HCT116 (cell line): ENCODE data around the gene LYSMD3.

Experiments used
- EZH2 ChIP-seq: fragments of 200-600 bp; sonication (generic); IDR thresholded peaks from 2 replicates; pipeline ENCODE4 v1.6.1; 2017; ENCODE audit warnings: antibody characterized with exemption, mixed run types
- EZH2phosphoT487 ChIP-seq: fragments of 200-600 bp; IDR thresholded peaks from 2 replicates; pipeline ENCODE4 v1.6.1; 2018; ENCODE audit warnings: antibody characterized with exemption, borderline replicate concordance
- FOSL1 ChIP-seq: IDR thresholded peaks from 2 replicates; pipeline ENCODE4 v1.6.1; 2012; ENCODE audit warnings: low read depth
- POLR2A ChIP-seq: IDR thresholded peaks from 2 replicates; pipeline ENCODE4 v1.7.0; 2011; ENCODE audit warnings: borderline replicate concordance; ENCODE audit not compliant: insufficient read depth, insufficient read length; ENCODE audit errors: extremely low read depth
- POLR2AphosphoS5 ChIP-seq: IDR thresholded peaks from 2 replicates; pipeline ENCODE4 v1.6.1; 2011; ENCODE audit warnings: mild to moderate bottlenecking, low read depth, low read length, moderate library complexity
- SRF ChIP-seq: IDR thresholded peaks from 2 replicates; pipeline ENCODE4 v1.6.1; 2012; ENCODE audit warnings: low read depth
- YY1 ChIP-seq: IDR thresholded peaks from 2 replicates; pipeline ENCODE4 v1.6.1; 2011; ENCODE audit warnings: low read length, low read depth, moderate library complexity, mild to moderate bottlenecking; ENCODE audit not compliant: insufficient replicate concordance; ENCODE audit errors: extremely low read depth
- ZNF274 ChIP-seq: fragments of 200-500 bp; sonication (Bioruptor generic); IDR thresholded peaks from 2 replicates; pipeline ENCODE4 v1.6.1; 2014; ENCODE audit warnings: mild to moderate bottlenecking, low read depth, low read length, inconsistent platforms
- TF ChIP-seq, protein P1 (sequence below), 3 experiments: fragments of 200-600 bp in 1 of 3; sonication (generic) in 1 of 3; IDR thresholded peaks in 2 of 3; conservative IDR thresholded peaks in 1 of 3; 2 replicates each; pipeline ENCODE4 v1.5.1; 2012 to 2017; ENCODE audit warnings: low read depth in 2 of 3, low read length in 2 of 3, antibody characterized with exemption in 1 of 3, borderline replicate concordance in 1 of 3, control low read depth in 1 of 3, mild to moderate bottlenecking in 1 of 3, mixed read lengths in 1 of 3, mixed run types in 1 of 3, moderate library complexity in 1 of 3; ENCODE audit not compliant: insufficient read depth in 1 of 3
- TF ChIP-seq, protein P2 (sequence below): IDR thresholded peaks from 2 replicates; pipeline ENCODE4 v1.6.1; 2011; ENCODE audit warnings: mild to moderate bottlenecking, low read length, moderate library complexity; ENCODE audit not compliant: insufficient replicate concordance; ENCODE audit errors: extremely low read depth
- TF ChIP-seq, protein P3 (sequence below): IDR thresholded peaks from 2 replicates; pipeline ENCODE4 v1.6.1; 2012; ENCODE audit warnings: low read depth

DNA sequence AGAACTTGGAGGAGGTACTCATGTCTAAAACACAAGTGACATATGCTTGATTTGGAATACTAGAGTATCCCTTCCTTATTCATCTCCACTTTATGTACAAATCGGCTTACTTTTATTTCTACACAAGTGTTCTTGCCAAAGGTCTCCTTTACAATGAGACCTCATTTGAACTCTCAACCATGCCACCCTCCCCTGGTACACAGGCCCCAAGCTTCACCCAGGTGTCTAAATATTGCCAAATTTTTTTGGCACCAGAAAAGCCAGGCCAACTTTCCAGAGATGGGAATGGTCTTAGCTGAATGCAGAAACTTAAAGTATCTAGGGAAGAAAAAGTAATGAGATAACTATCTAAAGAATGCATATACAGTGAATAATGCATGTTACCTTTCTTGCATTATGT is 18.9 kb downstream of the LYSMD3 start:
- TF ChIP-seq ZNF274 (no peak), SRF (no peak), EZH2phosphoT487 (no peak), YY1 (no peak), POLR2A (no peak), EZH2 (no peak), FOSL1 (no peak), POLR2AphosphoS5 (no peak)
- TF ChIP-seq, protein P1, sequence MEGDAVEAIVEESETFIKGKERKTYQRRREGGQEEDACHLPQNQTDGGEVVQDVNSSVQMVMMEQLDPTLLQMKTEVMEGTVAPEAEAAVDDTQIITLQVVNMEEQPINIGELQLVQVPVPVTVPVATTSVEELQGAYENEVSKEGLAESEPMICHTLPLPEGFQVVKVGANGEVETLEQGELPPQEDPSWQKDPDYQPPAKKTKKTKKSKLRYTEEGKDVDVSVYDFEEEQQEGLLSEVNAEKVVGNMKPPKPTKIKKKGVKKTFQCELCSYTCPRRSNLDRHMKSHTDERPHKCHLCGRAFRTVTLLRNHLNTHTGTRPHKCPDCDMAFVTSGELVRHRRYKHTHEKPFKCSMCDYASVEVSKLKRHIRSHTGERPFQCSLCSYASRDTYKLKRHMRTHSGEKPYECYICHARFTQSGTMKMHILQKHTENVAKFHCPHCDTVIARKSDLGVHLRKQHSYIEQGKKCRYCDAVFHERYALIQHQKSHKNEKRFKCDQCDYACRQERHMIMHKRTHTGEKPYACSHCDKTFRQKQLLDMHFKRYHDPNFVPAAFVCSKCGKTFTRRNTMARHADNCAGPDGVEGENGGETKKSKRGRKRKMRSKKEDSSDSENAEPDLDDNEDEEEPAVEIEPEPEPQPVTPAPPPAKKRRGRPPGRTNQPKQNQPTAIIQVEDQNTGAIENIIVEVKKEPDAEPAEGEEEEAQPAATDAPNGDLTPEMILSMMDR (IDR thresholded peaks at IDR 0.05 in 2 of 3, conservative IDR thresholded peaks at IDR 0.05 in 1 of 3; ENCODE audit: borderline replicate concordance in 1 of 3, insufficient read depth in 1 of 3, low read depth in 2 of 3, low read length in 2 of 3): no peak
- TF ChIP-seq, protein P2, sequence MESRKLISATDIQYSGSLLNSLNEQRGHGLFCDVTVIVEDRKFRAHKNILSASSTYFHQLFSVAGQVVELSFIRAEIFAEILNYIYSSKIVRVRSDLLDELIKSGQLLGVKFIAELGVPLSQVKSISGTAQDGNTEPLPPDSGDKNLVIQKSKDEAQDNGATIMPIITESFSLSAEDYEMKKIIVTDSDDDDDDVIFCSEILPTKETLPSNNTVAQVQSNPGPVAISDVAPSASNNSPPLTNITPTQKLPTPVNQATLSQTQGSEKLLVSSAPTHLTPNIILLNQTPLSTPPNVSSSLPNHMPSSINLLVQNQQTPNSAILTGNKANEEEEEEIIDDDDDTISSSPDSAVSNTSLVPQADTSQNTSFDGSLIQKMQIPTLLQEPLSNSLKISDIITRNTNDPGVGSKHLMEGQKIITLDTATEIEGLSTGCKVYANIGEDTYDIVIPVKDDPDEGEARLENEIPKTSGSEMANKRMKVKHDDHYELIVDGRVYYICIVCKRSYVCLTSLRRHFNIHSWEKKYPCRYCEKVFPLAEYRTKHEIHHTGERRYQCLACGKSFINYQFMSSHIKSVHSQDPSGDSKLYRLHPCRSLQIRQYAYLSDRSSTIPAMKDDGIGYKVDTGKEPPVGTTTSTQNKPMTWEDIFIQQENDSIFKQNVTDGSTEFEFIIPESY: no peak
- TF ChIP-seq, protein P3, sequence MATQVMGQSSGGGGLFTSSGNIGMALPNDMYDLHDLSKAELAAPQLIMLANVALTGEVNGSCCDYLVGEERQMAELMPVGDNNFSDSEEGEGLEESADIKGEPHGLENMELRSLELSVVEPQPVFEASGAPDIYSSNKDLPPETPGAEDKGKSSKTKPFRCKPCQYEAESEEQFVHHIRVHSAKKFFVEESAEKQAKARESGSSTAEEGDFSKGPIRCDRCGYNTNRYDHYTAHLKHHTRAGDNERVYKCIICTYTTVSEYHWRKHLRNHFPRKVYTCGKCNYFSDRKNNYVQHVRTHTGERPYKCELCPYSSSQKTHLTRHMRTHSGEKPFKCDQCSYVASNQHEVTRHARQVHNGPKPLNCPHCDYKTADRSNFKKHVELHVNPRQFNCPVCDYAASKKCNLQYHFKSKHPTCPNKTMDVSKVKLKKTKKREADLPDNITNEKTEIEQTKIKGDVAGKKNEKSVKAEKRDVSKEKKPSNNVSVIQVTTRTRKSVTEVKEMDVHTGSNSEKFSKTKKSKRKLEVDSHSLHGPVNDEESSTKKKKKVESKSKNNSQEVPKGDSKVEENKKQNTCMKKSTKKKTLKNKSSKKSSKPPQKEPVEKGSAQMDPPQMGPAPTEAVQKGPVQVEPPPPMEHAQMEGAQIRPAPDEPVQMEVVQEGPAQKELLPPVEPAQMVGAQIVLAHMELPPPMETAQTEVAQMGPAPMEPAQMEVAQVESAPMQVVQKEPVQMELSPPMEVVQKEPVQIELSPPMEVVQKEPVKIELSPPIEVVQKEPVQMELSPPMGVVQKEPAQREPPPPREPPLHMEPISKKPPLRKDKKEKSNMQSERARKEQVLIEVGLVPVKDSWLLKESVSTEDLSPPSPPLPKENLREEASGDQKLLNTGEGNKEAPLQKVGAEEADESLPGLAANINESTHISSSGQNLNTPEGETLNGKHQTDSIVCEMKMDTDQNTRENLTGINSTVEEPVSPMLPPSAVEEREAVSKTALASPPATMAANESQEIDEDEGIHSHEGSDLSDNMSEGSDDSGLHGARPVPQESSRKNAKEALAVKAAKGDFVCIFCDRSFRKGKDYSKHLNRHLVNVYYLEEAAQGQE: no peak
